Uterus (tissue), 2 donors: ENCODE data around the gene THEMIS.

Experiments
- CTCF ChIP-seq, 4 experiments: fragments of 200-600 bp in 2 of 4; fragments of 450-650 bp in 2 of 4; sonication (generic) in 2 of 4; IDR thresholded peaks; one replicate each; pipeline ENCODE4 v1.5.1; 2016 to 2019; ENCODE audit warnings: antibody characterized with exemption in 4 of 4, mild to moderate bottlenecking in 2 of 4, moderate library complexity in 1 of 4
- POLR2A ChIP-seq, 2 donors: fragments of 450-650 bp; IDR thresholded peaks; one replicate each; pipeline ENCODE4 v1.6.1; 2016; ENCODE audit warnings: antibody characterized with exemption in 2 of 2, mild to moderate bottlenecking in 1 of 2, moderate library complexity in 1 of 2

GRCh38 chr6:127878115-127878514, 22.7 kb downstream of the THEMIS start:
- no peak for TF ChIP-seq POLR2A (IDR thresholded peaks at IDR 0.05)
- TF ChIP-seq CTCF (IDR thresholded peaks at IDR 0.05) = no peak
